Adrenal gland (tissue), 5 donors: Measurements from ENCODE around the gene ISM1.

Source experiments
- POLR2A ChIP-seq, 2 donors: fragments of 450-650 bp; IDR thresholded peaks; one replicate each; pipeline ENCODE4 v1.6.1; 2017; ENCODE audit warnings: antibody characterized with exemption in 2 of 2, mild to moderate bottlenecking in 2 of 2, moderate library complexity in 1 of 2
- TF ChIP-seq, protein P1 (sequence below), 6 experiments: fragments of 450-650 bp in 4 of 6; fragments of 200-600 bp in 2 of 6; sonication (generic) in 1 of 6; IDR thresholded peaks; 1 replicate in 5 of 6; 2 replicates in 1 of 6; pipeline versions ENCODE4 v1.5.1 to v1.8.0; 2016 to 2021; ENCODE audit warnings: antibody characterized with exemption in 6 of 6, mild to moderate bottlenecking in 2 of 6, moderate library complexity in 1 of 6
- donor health status: DM: no; HTN: no; CAD: no.

DNA sequence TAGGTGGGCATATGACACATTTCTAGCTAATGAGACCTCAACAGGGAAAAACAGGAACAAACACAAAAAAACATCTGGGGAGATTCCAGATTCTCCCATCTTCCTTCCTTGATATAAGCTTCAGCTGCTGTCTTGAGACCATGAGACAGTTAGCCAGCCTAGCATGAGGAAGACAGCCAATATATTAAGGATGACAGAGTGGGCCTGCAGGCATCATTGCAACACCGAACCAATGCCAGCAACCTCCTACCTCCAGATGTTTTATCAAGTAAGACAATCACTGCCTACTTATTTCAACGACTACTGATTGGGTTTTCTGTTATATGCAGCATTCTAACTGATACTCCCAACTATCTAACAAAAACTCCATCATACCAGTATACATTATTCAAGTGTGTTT, 119.0 kb downstream of the ISM1 start:
- TF ChIP-seq, protein P1, sequence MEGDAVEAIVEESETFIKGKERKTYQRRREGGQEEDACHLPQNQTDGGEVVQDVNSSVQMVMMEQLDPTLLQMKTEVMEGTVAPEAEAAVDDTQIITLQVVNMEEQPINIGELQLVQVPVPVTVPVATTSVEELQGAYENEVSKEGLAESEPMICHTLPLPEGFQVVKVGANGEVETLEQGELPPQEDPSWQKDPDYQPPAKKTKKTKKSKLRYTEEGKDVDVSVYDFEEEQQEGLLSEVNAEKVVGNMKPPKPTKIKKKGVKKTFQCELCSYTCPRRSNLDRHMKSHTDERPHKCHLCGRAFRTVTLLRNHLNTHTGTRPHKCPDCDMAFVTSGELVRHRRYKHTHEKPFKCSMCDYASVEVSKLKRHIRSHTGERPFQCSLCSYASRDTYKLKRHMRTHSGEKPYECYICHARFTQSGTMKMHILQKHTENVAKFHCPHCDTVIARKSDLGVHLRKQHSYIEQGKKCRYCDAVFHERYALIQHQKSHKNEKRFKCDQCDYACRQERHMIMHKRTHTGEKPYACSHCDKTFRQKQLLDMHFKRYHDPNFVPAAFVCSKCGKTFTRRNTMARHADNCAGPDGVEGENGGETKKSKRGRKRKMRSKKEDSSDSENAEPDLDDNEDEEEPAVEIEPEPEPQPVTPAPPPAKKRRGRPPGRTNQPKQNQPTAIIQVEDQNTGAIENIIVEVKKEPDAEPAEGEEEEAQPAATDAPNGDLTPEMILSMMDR (IDR thresholded peaks at IDR 0.05): no peak
- no peak for TF ChIP-seq POLR2A (IDR thresholded peaks at IDR 0.05)
